K562 (cell line): ENCODE measurements around the gene DCTN2. TPM values are rescaled to one million over a fixed set of nuclear protein-coding genes. Genes with fewer than 3 reads are reported as not detected.
"Not testable (repeated sequence)": the region's sequence is repeated elsewhere in the genome, so short reads cannot be mapped to it uniquely, and the experiment has no call there.

Experiments
- ATAC-seq: fragments of 200-7000 bp; cut with Tn5 transposase; 3 replicates; pipeline ENCODE4 v1.9.1; 2020; ENCODE audit warnings: moderate library complexity
- BruUV-seq: library from RNA; stranded (reverse); fragments of 400-500 nt; replicated peaks from 2 replicates; lab custom pipeline; 2021; lab: Mats Ljungman, UMichigan
- CTCF ChIA-PET: fragments of 300-600 bp; formaldehyde crosslinking; extraction: SDS; loops from one replicate; lab custom pipeline; 2021; ENCODE audit warnings: low intra/inter-chr PET ratio; lab: Yijun Ruan, JAX
- POLR2A ChIA-PET: fragments of 300-600, 350-650 bp; sonication (Branson Sonifier 250); formaldehyde crosslinking; extraction: SDS; loops from one replicate; lab custom pipeline; 2021; ENCODE audit warnings: antibody characterized with exemption, inconsistent platforms; lab: Yijun Ruan, JAX
- DNase-seq, 4 experiments: peaks; one replicate each; pipeline versions ENCODE4 v3.0.0 to v3.0.0-alpha.2; 2011 to 2018; ENCODE audit warnings: low spot score in 3 of 4, mixed read lengths in 3 of 4; ENCODE audit errors: extremely low read depth in 1 of 4
- FAIRE-seq: peaks from 2 replicates; lab custom pipeline; 2011; peaks lifted over from hg19 to GRCh38; lab: Jason Lieb, UNC
- H2AFZ ChIP-seq: 2 replicates; pipeline ENCODE4 v1.6.0; 2011; ENCODE audit warnings: low read depth, low read length, control low read depth, inconsistent platforms
- H3K27ac ChIP-seq: fragments of 200-600 bp; 3 replicates; pipeline ENCODE4 v1.8.0; 2011; ENCODE audit warnings: low read depth, mild to moderate bottlenecking, control low read depth, inconsistent platforms, low read length, moderate library complexity, mixed read lengths; ENCODE audit errors: extremely low read depth
- H3K27me3 ChIP-seq, 2 experiments: fragments of 300-600 bp in 1 of 2; 2 replicates in 1 of 2; 3 replicates in 1 of 2; pipeline versions ENCODE4 v1.6.0 to v1.8.0; 2011; ENCODE audit warnings: inconsistent platforms in 2 of 2, low read length in 2 of 2, mild to moderate bottlenecking in 1 of 2, mixed read lengths in 1 of 2, moderate library complexity in 1 of 2; ENCODE audit not compliant: control insufficient read depth in 2 of 2, insufficient read depth in 2 of 2
- H3K36me3 ChIP-seq: fragments of 300-600 bp; 3 replicates; pipeline ENCODE4 v1.8.0; 2011; ENCODE audit warnings: mild to moderate bottlenecking, low read length, inconsistent platforms; ENCODE audit not compliant: control insufficient read depth, insufficient read depth
- H3K4me1 ChIP-seq, 2 experiments: fragments of 200-600 bp in 1 of 2; replicated peaks in 1 of 2; 2 replicates in 1 of 2; 3 replicates in 1 of 2; pipeline versions ENCODE4 v1.5.1 to v1.8.0; 2011; ENCODE audit warnings: inconsistent platforms in 2 of 2, low read length in 2 of 2, mild to moderate bottlenecking in 1 of 2, mixed read lengths in 1 of 2, moderate library complexity in 1 of 2; ENCODE audit not compliant: control insufficient read depth in 2 of 2, insufficient read depth in 2 of 2
- H3K4me2 ChIP-seq: 2 replicates; pipeline ENCODE4 v1.6.1; 2011; ENCODE audit warnings: low read length, control low read depth, inconsistent platforms, mixed read lengths; ENCODE audit not compliant: insufficient read depth
- H3K4me3 ChIP-seq: fragments of 200-600 bp; sonication (generic), shearing (Covaris generic); 2 replicates; pipeline ENCODE4 v1.5.1; 2016; ENCODE audit warnings: control low read depth, inconsistent platforms
- H3K79me2 ChIP-seq: fragments of 200-600 bp; 3 replicates; pipeline ENCODE4 v1.8.0; 2011; ENCODE audit warnings: low read length, inconsistent platforms; ENCODE audit not compliant: control insufficient read depth, insufficient read depth
- H3K9ac ChIP-seq, 2 experiments: 2 replicates each; pipeline versions ENCODE4 v1.6.0 to v1.6.1; 2011; ENCODE audit warnings: low read depth in 2 of 2, low read length in 2 of 2, control low read depth in 1 of 2, inconsistent platforms in 1 of 2, mild to moderate bottlenecking in 1 of 2, mixed read lengths in 1 of 2; ENCODE audit not compliant: insufficient read depth in 1 of 2
- H3K9me1 ChIP-seq: one replicate; pipeline ENCODE4 v1.6.0; 2011; ENCODE audit warnings: inconsistent platforms, mild to moderate bottlenecking, low read length, moderate library complexity; ENCODE audit not compliant: control insufficient read depth, insufficient read depth
- H3K9me3 ChIP-seq: replicated peaks from 2 replicates; pipeline ENCODE4 v1.5.1; 2011; ENCODE audit warnings: low read depth, low read length, inconsistent platforms; ENCODE audit not compliant: control insufficient read depth, insufficient read depth
- H4K20me1 ChIP-seq: replicated peaks from 2 replicates; pipeline ENCODE4 v1.6.1; 2011; ENCODE audit warnings: low read length, inconsistent platforms, mixed read lengths; ENCODE audit not compliant: control insufficient read depth, insufficient read depth
- FOXA3 ChIP-seq, 2 experiments: fragments of 450-650 bp in 1 of 2; sonication (generic) in 1 of 2; formaldehyde crosslinking; IDR thresholded peaks in 1 of 2; conservative IDR thresholded peaks in 1 of 2; 2 replicates each; pipeline versions ENCODE4 v1.4.0 to v1.8.0; 2020 to 2022; ENCODE audit warnings: mild to moderate bottlenecking in 2 of 2, missing genetic modification reagents in 1 of 2
- MEF2A ChIP-seq: IDR thresholded peaks from 2 replicates; pipeline ENCODE4 v1.6.1; 2011; ENCODE audit warnings: low read depth, mild to moderate bottlenecking, low read length, moderate library complexity; ENCODE audit not compliant: control insufficient read depth
- NCOA2 ChIP-seq, 2 experiments: fragments of 450-650 bp; IDR thresholded peaks; 2 replicates each; pipeline ENCODE4 v1.6.1; 2018; ENCODE audit warnings: mild to moderate bottlenecking in 2 of 2, moderate library complexity in 1 of 2; ENCODE audit not compliant: partially characterized antibody in 2 of 2
- NCOA4 ChIP-seq: fragments of 450-650 bp; IDR thresholded peaks from 2 replicates; pipeline ENCODE4 v1.6.1; 2018; ENCODE audit warnings: mild to moderate bottlenecking; ENCODE audit not compliant: partially characterized antibody
- SRSF1 ChIP-seq: fragments of 200-400 bp; formaldehyde crosslinking; IDR thresholded peaks from 2 replicates; pipeline ENCODE4 v1.6.1; 2017; ENCODE audit warnings: mild to moderate bottlenecking, low read depth, low read length, moderate library complexity
- ZNF174 ChIP-seq: fragments of 250-450 bp; sonication (Bioruptor Pico); IDR thresholded peaks from 2 replicates; pipeline ENCODE4 v1.4.0; 2020; ENCODE audit warnings: mild to moderate bottlenecking
- WGBS: fragments of 100-300 bp; shearing (Covaris generic); methylation state at CpG from one replicate; pipeline ENCODE4 v1.1.6; 2016; ENCODE audit warnings: low coverage, mixed read lengths; ENCODE audit not compliant: insufficient coverage; ENCODE audit errors: missing lambda C conversion rate; 5-methylcytosine and 5-hydroxymethylcytosine counted together
- in situ Hi-C: fragments of 300-500 bp; cut with MboI; formaldehyde crosslinking; loops from 4 replicates; pipeline ENCODE4 v1.15.0; 2018; ENCODE audit warnings: inconsistent platforms, mixed read lengths
- intact Hi-C: fragments of 100-400 bp; cut with micrococcal nuclease; formaldehyde crosslinking; loops from 2 replicates; pipeline ENCODE4 v1.14.2; 2022
- polyA plus RNA-seq, 8 experiments: library from polyadenylated mRNA; depleted of rRNA in 4 of 8; stranded (reverse) in 5 of 8; unstranded in 3 of 8; fragments of >200 nt; fragmentation: Nextera tagmentation in 2 of 8; fragmentation: Illumina TruSeq in 1 of 8; extraction: Ambion mirVana in 2 of 8; extraction: Trizol in 1 of 8; gene quantifications; 2 replicates each; pipeline versions ENCODE4 v1.2.1 to v1.2.3, GENCODE V29; 2011 to 2014; ENCODE audit warnings: inconsistent platforms in 1 of 8, missing spikeins in 1 of 8
- total RNA-seq, 7 experiments: library from RNA; depleted of rRNA in 6 of 7; stranded (reverse); fragments of >200 nt in 6 of 7; fragmentation: Illumina TruSeq in 2 of 7; extraction: Trizol in 2 of 7; gene quantifications; 2 replicates each; pipeline versions ENCODE4 v1.2.1 to v1.2.3, GENCODE V29; 2011 to 2021; ENCODE audit warnings: low replicate concordance in 1 of 7
- TF ChIP-seq, protein P1 (sequence below): fragments of 250-450 bp; sonication (Bioruptor Pico); IDR thresholded peaks from 2 replicates; pipeline ENCODE4 v1.8.0; 2022; ENCODE audit warnings: inconsistent platforms

The DCTN2 gene
- total and polyA plus RNA-seq, 9 of the 15 experiments (the other 6 are each of a cell fraction or from before 2014, with no cell fraction given), result 43.6 to 270 (median 125) TPM

DNA sequence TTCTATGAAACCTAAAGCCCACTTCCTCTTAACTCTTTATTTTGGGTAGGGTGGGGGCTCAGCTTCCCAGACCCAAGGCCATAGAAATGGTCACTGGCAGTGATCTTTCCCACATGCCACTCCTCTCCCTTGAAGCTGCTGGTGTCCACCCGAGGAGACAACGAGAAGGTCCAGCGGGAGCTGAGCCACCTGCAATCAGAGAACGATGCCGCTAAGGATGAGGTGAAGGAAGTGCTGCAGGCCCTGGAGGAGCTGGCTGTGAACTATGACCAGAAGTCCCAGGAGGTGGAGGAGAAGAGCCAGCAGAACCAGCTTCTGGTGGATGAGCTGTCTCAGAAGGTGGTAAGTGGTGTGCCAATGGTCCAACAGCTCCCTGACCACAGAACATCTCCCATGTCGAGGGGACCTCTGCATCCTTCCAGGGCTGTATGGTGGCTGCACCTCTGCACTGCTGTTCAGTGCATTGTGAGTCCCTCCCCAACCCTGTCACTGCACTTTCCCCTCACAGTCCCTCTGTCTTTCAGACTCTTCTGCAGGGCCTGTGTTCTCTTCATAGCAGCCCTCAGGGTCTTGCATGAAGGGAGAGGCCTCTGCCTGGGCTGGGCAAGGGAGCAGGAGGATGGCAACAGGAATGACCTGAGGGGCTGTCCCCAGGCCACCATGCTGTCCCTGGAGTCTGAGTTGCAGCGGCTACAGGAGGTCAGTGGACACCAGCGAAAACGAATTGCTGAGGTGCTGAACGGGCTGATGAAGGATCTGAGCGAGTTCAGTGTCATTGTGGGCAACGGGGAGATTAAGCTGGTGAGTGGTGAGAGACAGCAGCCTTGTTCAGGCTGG is 25.2 kb upstream of the DCTN2 start (continued):
- TF ChIP-seq MEF2A (no peak), FOXA3 (CRISPR knock-in tag; conservative IDR thresholded peaks at IDR 0.05 in 1 of 2, IDR thresholded peaks at IDR 0.05 in 1 of 2) (no peak), NCOA4 (no peak), SRSF1 (no peak), NCOA2 (IDR thresholded peaks at IDR 0.05; ENCODE audit: partially characterized antibody in 2 of 2) (no peak), ZNF174 (no peak)
- TF ChIP-seq, protein P1, sequence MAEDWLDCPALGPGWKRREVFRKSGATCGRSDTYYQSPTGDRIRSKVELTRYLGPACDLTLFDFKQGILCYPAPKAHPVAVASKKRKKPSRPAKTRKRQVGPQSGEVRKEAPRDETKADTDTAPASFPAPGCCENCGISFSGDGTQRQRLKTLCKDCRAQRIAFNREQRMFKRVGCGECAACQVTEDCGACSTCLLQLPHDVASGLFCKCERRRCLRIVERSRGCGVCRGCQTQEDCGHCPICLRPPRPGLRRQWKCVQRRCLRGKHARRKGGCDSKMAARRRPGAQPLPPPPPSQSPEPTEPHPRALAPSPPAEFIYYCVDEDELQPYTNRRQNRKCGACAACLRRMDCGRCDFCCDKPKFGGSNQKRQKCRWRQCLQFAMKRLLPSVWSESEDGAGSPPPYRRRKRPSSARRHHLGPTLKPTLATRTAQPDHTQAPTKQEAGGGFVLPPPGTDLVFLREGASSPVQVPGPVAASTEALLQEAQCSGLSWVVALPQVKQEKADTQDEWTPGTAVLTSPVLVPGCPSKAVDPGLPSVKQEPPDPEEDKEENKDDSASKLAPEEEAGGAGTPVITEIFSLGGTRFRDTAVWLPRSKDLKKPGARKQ (CRISPR knock-in tag), result no peak

DNA sequence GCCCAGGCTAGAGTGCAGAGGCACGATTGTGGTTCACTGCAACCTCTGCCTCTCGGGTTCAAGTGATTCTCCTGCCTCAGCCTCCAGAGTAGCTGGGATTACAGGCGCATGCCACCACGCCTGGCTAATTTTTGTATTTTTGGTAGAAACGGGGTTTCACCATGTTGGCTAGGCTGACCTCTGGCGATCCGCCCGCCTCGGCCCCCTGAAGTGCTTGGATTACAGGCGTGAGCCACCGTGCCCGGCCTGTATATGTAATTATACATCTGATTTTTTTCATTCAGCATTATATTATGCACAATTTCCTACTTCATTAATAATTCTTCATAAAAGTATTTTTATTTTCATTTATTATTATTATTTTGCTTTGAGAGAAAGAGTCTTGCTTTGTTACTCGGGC is 23.4 kb upstream of the DCTN2 start:
- intact Hi-C loops, FAIRE-seq, H3K9ac ChIP-seq, H3K27me3 ChIP-seq, DNase-seq, H3K9me3 ChIP-seq, H3K9me1 ChIP-seq, H3K4me1 ChIP-seq, BruUV-seq, H3K79me2 ChIP-seq, H3K4me3 ChIP-seq, H2AFZ ChIP-seq, in situ Hi-C loops, ATAC-seq, H4K20me1 ChIP-seq, H3K4me2 ChIP-seq, H3K27ac ChIP-seq, CTCF ChIA-PET: not testable (repeated sequence)
- POLR2A ChIA-PET, result interaction anchor here (0.7 to 0.8 kb wide), 2 partner anchors 10 to 21 kb away, joined by 3 read pairs; no protein-coding TSS in a partner anchor
- WGBS, result 93% methylated on average over 13 of the region's 13 CpGs
- H3K36me3 ChIP-seq, result peaks cover 53% of the 10 kb centered on the region; the same call in 2 of the 3 replicates
